ENCODE data around the gene MIER2.
"Not testable (repeated sequence)": the region's sequence is repeated elsewhere in the genome, so short reads cannot be mapped to it uniquely, and the experiment has no call there.

The MIER2 gene

DNA sequence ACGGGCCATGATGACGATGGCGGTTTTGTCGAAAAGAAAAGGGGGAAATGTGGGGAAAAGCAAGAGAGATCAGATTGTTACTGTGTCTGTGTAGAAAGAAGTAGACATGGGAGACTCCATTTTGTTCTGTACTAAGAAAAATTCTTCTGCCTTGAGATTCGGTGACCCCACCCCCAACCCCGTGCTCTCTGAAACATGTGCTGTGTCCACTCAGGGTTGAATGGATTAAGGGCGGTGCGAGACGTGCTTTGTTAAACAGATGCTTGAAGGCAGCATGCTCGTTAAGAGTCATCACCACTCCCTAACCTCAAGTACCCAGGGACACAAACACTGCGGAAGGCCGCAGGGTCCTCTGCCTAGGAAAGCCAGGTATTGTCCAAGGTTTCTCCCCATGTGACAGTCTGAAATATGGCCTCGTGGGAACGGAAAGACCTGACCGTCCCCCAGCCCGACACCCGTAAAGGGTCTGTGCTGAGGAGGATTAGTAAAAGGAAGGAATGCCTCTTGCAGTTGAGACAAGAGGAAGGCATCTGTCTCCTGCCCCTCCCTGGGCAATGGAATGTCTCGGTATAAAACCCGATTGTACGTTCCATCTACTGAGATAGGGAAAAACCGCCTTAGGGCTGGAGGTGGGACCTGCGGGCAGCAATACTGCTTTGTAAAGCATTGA is 42.2 kb upstream of the MIER2 start:
- H3K27me3 ChIP-seq (ENCODE audit: insufficient read depth, low read length), result not testable (repeated sequence)
- peak overlapping the region; percentile 75; the same call in 1 of the 2 replicates for H3K27ac ChIP-seq (ENCODE audit: low read depth, low read length)

DNA sequence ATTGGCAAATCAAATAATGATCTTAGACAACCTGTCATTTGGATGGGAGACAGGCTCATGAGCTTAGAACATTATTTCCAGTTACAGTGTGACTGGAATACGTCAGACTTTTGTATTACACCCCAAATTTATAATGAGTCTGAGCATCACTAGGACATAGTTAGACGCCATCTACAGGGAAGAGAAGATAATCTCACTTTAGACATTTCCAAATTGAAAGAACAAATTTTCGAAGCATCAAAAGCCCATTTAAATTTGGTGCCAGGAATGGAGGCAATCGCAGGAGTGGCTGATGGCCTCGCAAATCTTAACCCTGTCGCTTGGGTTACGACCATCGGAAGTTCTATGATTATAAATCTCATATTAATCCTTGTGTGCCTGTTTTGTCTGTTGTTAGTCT is 41.6 kb upstream of the MIER2 start:
- H3K9me3 ChIP-seq (ENCODE audit: insufficient read depth, low read depth, low read length); H3K27me3 ChIP-seq (ENCODE audit: insufficient read depth, low read length); H3K36me3 ChIP-seq (ENCODE audit: insufficient read depth, low read length); H3K4me3 ChIP-seq (ENCODE audit: low read length): not testable (repeated sequence)
- H3K27ac ChIP-seq (ENCODE audit: low read depth, low read length), result peak overlapping the region; percentile 49; the same call in 1 of the 2 replicates
- WGBS, result 90% methylated on average over 7 of the region's 8 CpGs
- H3K9ac ChIP-seq (ENCODE audit: low read depth, low read length), result peak overlapping the region; percentile 47; the same call in 1 of the 2 replicates
- peaks cover 28% of the 10 kb centered on the region for H3K4me1 ChIP-seq (ENCODE audit: insufficient read depth, low read length)

More for the DNA sequence above, 42.2 kb upstream of the MIER2 start:
- Histone ChIP-seq H3K4me1 (ENCODE audit: insufficient read depth, low read length) (peaks cover 28% of the 10 kb centered on the region), H3K9ac (ENCODE audit: low read depth, low read length) (peak overlapping the region; percentile 47; the same call in 1 of the 2 replicates)
- not testable (repeated sequence) for H3K4me3 ChIP-seq (ENCODE audit: low read length); H3K9me3 ChIP-seq (ENCODE audit: insufficient read depth, low read depth, low read length); H3K36me3 ChIP-seq (ENCODE audit: insufficient read depth, low read length)
- WGBS, result 21% methylated on average over 18 of the region's 22 CpGs

DNA sequence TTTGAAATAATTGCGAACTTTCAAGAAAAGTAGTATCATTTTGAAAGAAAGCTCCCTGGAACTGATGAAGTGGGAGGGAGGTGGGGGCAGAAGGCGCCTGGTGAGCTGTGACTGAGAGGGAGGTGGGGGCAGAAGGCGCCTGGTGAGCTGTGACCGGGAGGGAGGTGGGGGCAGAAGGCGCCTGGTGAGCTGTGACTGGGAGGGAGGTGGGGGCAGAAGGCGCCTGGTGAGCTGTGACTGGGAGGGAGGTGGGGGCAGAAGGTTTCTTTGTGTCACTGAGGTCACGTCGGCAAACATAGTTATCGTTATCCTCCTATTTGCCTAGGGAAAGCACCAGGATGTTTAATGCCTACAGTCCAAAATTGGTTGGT is 40.2 kb upstream of the MIER2 start:
- no peaks in the 10 kb centered on the region for H3K36me3 ChIP-seq (ENCODE audit: insufficient read depth, low read length)
- WGBS, result 76% methylated on average over 9 of the region's 9 CpGs
- H3K27ac ChIP-seq (ENCODE audit: low read depth, low read length), result no peak overlapping the region; the same call in 1 of the 2 replicates
- H3K27me3 ChIP-seq (ENCODE audit: insufficient read depth, low read length), result no peaks in the 10 kb centered on the region
- H3K9ac ChIP-seq (ENCODE audit: low read depth, low read length), result no peak overlapping the region
- H3K4me3 ChIP-seq (ENCODE audit: low read length), result no peak overlapping the region
- peaks cover 28% of the 10 kb centered on the region for H3K4me1 ChIP-seq (ENCODE audit: insufficient read depth, low read length)
- no peaks in the 10 kb centered on the region for H3K9me3 ChIP-seq (ENCODE audit: insufficient read depth, low read depth, low read length)

DNA sequence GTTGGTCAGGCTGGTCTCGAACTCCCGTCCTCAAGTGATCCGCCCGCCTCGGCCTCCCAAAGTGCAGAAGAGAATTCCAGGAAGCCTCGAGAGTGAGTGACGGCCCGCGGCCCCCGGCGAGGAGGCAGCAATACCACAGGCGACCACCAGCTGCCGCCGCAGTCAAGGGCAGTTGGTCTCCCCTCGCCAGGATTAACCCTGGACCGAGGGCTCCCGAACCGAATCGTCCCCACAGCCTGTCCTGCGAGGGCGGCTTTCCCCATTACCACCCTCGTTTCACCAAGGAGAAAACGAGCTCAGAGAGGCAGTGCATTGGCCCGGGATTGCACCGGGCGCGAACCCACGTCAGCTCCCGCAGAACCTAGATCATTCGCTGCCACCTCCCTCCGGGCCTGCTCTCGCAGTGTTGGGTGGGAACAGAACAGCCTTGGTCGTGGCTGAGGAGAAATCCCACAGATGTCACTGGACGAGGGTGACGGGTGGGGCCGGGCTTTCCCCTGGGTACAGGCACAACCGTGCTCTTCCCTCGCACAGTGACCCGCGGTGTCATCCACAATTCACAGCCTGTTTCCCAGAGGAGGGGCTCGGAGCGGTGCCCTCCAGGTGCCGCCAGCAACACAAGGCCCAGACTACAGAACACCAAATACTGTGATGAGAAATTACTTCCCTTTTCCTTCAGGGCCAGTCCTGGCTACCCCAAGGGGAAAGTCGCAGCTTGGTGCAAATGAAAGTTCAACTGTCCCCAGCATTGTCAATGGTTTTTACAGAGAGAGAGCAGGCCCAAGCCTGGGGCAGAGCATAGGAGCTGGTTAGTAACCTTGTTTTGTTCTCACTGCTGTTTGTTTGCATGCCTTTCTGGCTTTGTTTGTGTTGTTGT is 39.6 kb upstream of the MIER2 start:
- Histone ChIP-seq H3K9me3 (ENCODE audit: insufficient read depth, low read depth, low read length) (no peaks in the 10 kb centered on the region), H3K4me1 (ENCODE audit: insufficient read depth, low read length) (peaks cover 23% of the 10 kb centered on the region), H3K27ac (ENCODE audit: low read depth, low read length) (peak overlapping the region; percentile 53; the same call in 1 of the 2 replicates), H3K27me3 (ENCODE audit: insufficient read depth, low read length) (no peaks in the 10 kb centered on the region), H3K9ac (ENCODE audit: low read depth, low read length) (no peak overlapping the region), H3K4me3 (ENCODE audit: low read length) (no peak overlapping the region), H3K36me3 (ENCODE audit: insufficient read depth, low read length) (no peaks in the 10 kb centered on the region)
- 36% methylated on average over 44 of the region's 44 CpGs for WGBS

DNA sequence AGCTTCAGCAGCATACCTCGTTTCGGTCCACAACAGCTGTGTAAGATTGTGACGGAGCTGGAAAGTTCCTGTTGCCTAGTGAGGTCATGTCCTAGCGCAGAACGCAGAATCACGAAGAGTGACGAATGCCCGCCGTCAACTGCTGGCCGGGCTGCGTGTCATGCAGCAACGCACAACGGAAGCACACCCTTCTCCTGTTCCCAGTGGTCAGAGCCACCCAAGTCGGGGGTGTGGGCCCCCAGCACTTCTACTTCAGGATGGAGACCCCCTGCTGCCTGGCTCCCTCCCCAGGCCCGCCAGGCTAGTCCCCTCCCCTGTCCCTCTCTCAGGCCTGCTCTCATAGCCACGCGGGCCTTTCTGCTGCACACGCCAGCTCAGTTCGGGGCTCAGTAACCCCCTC is 38.4 kb upstream of the MIER2 start:
- Histone ChIP-seq H3K27ac (ENCODE audit: low read depth, low read length) (no peak overlapping the region), H3K27me3 (ENCODE audit: insufficient read depth, low read length) (no peaks in the 10 kb centered on the region), H3K4me1 (ENCODE audit: insufficient read depth, low read length) (peaks cover 17% of the 10 kb centered on the region), H3K9me3 (ENCODE audit: insufficient read depth, low read depth, low read length) (no peaks in the 10 kb centered on the region), H3K36me3 (ENCODE audit: insufficient read depth, low read length) (no peaks in the 10 kb centered on the region), H3K9ac (ENCODE audit: low read depth, low read length) (no peak overlapping the region), H3K4me3 (ENCODE audit: low read length) (no peak overlapping the region)
- 91% methylated on average over 19 of the region's 19 CpGs for WGBS

DNA sequence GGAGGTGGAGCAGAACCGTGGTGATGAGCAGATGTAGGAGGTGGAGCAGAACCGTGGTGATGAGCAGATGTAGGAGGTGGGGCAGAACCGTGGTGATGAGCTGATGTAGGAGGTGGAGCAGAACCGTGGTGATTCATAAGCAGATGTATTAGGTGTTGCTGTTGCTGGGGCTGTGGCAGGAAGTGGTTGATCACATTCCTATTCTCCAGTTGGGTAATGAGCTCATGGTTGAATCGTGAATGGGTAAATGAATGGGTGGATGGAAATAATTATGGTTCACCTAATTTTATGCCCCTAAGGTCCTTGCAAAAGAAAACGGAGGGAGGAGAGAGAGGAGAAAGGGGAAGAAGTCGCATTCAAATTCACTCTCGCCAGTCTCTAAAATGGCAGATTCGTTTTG is 38.0 kb upstream of the MIER2 start:
- 82% methylated on average over 7 of the region's 9 CpGs for WGBS
- not testable (repeated sequence) for H3K27me3 ChIP-seq (ENCODE audit: insufficient read depth, low read length); H3K27ac ChIP-seq (ENCODE audit: low read depth, low read length); H3K36me3 ChIP-seq (ENCODE audit: insufficient read depth, low read length); H3K9me3 ChIP-seq (ENCODE audit: insufficient read depth, low read depth, low read length); H3K9ac ChIP-seq (ENCODE audit: low read depth, low read length); H3K4me3 ChIP-seq (ENCODE audit: low read length)
- peaks cover 15% of the 10 kb centered on the region for H3K4me1 ChIP-seq (ENCODE audit: insufficient read depth, low read length)

DNA sequence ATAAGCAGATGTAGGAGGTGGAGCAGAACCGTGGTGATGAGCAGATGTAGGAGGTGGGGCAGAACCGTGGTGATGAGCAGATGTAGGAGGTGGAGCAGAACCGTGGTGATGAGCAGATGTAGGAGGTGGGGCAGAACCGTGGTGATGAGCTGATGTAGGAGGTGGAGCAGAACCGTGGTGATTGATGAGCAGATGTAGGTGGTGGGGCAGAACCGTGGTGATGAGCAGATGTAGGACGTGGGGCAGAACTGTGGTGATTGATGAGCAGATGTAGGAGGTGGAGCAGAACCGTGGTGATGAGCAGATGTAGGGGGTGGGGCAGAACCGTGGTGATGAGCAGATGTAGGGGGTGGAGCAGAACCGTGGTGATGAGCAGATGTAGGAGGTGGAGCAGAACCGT is 37.3 kb upstream of the MIER2 start:
- H3K9me3 ChIP-seq (ENCODE audit: insufficient read depth, low read depth, low read length); H3K9ac ChIP-seq (ENCODE audit: low read depth, low read length); H3K36me3 ChIP-seq (ENCODE audit: insufficient read depth, low read length); H3K27me3 ChIP-seq (ENCODE audit: insufficient read depth, low read length); H3K4me3 ChIP-seq (ENCODE audit: low read length); H3K27ac ChIP-seq (ENCODE audit: low read depth, low read length): not testable (repeated sequence)
- H3K4me1 ChIP-seq (ENCODE audit: insufficient read depth, low read length), result peaks cover 11% of the 10 kb centered on the region; the same call in 1 of the 2 replicates
- 84% methylated on average over 10 of the region's 11 CpGs for WGBS

DNA sequence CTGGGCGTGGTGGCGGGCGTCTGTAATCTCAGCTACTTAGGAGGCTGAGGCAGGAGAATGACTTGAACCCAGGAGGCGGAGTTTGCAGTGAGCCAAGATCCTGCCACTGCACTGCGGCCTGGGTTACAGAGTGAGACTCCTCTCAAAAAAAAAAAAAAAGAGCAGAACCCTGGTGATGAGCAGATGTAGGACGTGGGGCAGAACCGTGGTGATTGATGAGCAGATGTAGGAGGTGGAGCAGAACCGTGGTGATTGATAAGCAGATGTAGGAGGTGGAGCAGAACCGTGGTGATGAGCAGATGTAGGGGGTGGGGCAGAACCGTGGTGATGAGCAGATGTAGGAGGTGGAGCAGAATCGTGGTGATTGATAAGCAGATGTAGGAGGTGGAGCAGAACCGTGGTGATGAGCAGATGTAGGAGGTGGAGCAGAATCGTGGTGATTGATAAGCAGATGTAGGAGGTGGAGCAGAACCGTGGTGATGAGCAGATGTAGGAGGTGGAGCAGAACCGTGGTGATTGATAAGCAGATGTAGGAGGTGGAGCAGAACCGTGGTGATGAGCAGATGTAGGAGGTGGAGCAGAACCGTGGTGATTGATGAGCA is 36.1 kb upstream of the MIER2 start:
- H3K4me1 ChIP-seq (ENCODE audit: insufficient read depth, low read length); H3K27me3 ChIP-seq (ENCODE audit: insufficient read depth, low read length); H3K36me3 ChIP-seq (ENCODE audit: insufficient read depth, low read length); H3K9me3 ChIP-seq (ENCODE audit: insufficient read depth, low read depth, low read length); H3K27ac ChIP-seq (ENCODE audit: low read depth, low read length); H3K4me3 ChIP-seq (ENCODE audit: low read length); H3K9ac ChIP-seq (ENCODE audit: low read depth, low read length): not testable (repeated sequence)
- WGBS, result 78% methylated on average over 10 of the region's 17 CpGs

DNA sequence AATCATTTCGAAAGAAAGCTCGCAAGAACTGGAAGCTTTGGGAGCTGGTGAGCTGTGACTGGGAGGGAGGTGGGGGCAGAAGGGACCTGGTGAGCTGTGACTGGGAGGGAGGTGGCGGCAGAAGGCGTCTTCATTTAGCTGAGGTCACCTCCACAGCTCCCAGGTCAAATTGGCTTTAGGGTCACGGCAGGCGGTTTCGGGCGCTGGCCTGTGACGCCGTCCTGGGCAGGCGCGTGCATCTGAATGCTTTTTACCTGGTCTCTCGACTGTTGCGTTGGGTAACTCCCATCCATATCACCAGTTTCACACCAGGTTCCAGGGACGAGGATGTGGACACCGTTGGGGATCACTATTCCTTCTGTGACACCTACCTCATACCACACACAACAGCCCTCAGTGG is 35.2 kb upstream of the MIER2 start:
- Histone ChIP-seq H3K27ac (ENCODE audit: low read depth, low read length) (no peak overlapping the region), H3K4me1 (ENCODE audit: insufficient read depth, low read length) (0 out of 2 replicates have a peak, but pooled peaks cover 7% of the 10 kb centered on the region), H3K9ac (ENCODE audit: low read depth, low read length) (no peak overlapping the region), H3K9me3 (ENCODE audit: insufficient read depth, low read depth, low read length) (no peaks in the 10 kb centered on the region), H3K4me3 (ENCODE audit: low read length) (no peak overlapping the region), H3K36me3 (ENCODE audit: insufficient read depth, low read length) (no peaks in the 10 kb centered on the region), H3K27me3 (ENCODE audit: insufficient read depth, low read length) (no peaks in the 10 kb centered on the region)
- WGBS, result 96% methylated on average over 16 of the region's 16 CpGs

DNA sequence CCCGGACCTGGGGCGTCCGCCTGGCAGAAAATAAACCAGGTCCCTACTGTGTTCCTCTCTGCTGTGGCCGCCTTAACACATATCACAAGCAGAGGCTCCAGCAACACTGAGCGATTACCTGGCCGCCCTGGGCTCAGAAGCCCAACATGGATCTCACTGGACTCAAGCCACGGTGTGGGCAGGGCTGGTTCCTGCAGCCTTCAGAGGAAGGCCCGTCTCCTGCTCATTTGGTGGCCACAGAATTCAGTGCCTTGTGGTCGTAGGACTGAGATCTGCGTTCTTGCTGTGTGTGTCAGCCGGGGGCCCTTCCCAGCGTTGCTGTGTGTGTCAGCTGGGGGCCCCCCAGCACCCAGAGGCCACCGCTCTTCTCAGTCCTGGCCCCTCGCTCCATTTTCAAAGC is 34.1 kb upstream of the MIER2 start:
- H3K27me3 ChIP-seq (ENCODE audit: insufficient read depth, low read length), result no peaks in the 10 kb centered on the region
- no peak overlapping the region for H3K4me3 ChIP-seq (ENCODE audit: low read length)

More for the DNA sequence above, 34.1 kb upstream of the MIER2 start:
- Histone ChIP-seq H3K9me3 (ENCODE audit: insufficient read depth, low read depth, low read length) (no peaks in the 10 kb centered on the region), H3K4me1 (ENCODE audit: insufficient read depth, low read length) (no peaks in the 10 kb centered on the region), H3K27ac (ENCODE audit: low read depth, low read length) (no peak overlapping the region), H3K36me3 (ENCODE audit: insufficient read depth, low read length) (no peaks in the 10 kb centered on the region), H3K9ac (ENCODE audit: low read depth, low read length) (no peak overlapping the region)
- 89% methylated on average over 14 of the region's 14 CpGs for WGBS

Measured in HUES64 (cell line).